ENCODE data around the gene TBC1D21. TPM values are rescaled to one million over a fixed set of nuclear protein-coding genes. Genes with fewer than 3 reads are reported as not detected.
A peak's percentile ranks its signal among the peaks of the same experiment; 100 is the strongest.

The TBC1D21 gene
- total RNA-seq, 1 donor from 2014 or later = not detected

DNA sequence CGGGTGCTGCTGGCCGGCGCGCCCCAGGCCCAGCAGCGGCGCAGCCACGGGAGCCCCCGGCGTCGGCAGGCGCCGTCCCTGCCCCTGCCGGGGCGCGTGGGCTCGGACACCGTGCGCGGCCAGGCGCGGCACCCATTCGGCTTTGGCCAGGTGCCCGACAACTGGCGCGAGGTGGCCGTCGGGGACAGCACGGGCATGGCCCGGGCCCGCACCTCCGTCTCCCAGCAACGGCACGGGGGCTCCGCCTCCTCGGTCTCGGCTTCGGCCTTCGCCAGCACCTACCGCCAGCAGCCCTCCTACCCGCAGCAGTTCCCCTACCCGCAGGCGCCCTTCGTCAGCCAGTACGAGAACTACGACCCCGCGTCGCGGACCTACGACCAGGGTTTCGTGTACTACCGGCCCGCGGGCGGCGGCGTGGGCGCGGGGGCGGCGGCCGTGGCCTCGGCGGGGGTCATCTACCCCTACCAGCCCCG is 53.7 kb downstream of the TBC1D21 start:
- Mint-ChIP-seq H3K36me3 (ENCODE audit: unreplicated experiment) (peaks cover 1% of the 10 kb centered on the region), H3K27ac (ENCODE audit: unreplicated experiment) (no peak overlapping the region), H3K4me3 (ENCODE audit: unreplicated experiment) (peak overlapping the region; percentile 78), H3K27me3 (ENCODE audit: unreplicated experiment) (no peaks in the 10 kb centered on the region), H3K4me1 (ENCODE audit: unreplicated experiment) (peaks cover 81% of the 10 kb centered on the region), H3K9me3 (ENCODE audit: unreplicated experiment) (no peaks in the 10 kb centered on the region)
- TF ChIP-seq, protein P1, sequence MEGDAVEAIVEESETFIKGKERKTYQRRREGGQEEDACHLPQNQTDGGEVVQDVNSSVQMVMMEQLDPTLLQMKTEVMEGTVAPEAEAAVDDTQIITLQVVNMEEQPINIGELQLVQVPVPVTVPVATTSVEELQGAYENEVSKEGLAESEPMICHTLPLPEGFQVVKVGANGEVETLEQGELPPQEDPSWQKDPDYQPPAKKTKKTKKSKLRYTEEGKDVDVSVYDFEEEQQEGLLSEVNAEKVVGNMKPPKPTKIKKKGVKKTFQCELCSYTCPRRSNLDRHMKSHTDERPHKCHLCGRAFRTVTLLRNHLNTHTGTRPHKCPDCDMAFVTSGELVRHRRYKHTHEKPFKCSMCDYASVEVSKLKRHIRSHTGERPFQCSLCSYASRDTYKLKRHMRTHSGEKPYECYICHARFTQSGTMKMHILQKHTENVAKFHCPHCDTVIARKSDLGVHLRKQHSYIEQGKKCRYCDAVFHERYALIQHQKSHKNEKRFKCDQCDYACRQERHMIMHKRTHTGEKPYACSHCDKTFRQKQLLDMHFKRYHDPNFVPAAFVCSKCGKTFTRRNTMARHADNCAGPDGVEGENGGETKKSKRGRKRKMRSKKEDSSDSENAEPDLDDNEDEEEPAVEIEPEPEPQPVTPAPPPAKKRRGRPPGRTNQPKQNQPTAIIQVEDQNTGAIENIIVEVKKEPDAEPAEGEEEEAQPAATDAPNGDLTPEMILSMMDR (IDR thresholded peaks at IDR 0.05) = no peak
- no peak for DNase-seq (ENCODE audit: extremely low spot score, unreplicated experiment)

DNA sequence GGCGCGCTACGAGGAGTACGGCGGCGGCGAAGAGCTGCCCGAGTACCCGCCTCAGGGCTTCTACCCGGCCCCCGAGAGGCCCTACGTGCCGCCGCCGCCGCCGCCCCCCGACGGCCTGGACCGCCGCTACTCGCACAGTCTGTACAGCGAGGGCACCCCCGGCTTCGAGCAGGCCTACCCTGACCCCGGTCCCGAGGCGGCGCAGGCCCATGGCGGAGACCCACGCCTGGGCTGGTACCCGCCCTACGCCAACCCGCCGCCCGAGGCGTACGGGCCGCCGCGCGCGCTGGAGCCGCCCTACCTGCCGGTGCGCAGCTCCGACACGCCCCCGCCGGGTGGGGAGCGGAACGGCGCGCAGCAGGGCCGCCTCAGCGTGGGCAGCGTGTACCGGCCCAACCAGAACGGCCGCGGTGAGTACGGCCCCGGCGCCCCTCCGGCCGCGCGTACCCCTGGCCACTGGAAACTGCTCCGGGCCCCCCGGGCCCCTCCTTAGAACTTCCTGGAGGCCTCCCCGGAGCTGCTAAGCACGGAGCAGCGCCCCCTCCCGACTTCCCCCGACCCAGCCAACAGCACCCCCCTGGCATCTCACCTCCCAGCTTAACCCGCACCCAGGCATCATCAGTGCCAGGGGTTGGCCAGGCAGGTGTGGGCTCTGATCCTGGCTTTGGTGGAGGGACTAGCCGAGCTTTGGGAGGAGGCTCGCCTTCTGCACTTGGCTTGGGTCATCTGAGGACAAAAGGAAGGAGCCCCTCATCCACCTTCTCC is 54.3 kb downstream of the TBC1D21 start:
- peak; percentile 89 for DNase-seq (ENCODE audit: extremely low spot score, unreplicated experiment)
- H3K27me3 Mint-ChIP-seq (ENCODE audit: unreplicated experiment) = no peaks in the 10 kb centered on the region
- H3K4me1 Mint-ChIP-seq (ENCODE audit: unreplicated experiment) = peaks cover 80% of the 10 kb centered on the region
- H3K27ac Mint-ChIP-seq (ENCODE audit: unreplicated experiment) = peak overlapping the region; percentile 85
- TF ChIP-seq, protein P1 (IDR thresholded peaks at IDR 0.05) = peak; percentile 66
- H3K9me3 Mint-ChIP-seq (ENCODE audit: unreplicated experiment) = no peaks in the 10 kb centered on the region
- H3K4me3 Mint-ChIP-seq (ENCODE audit: unreplicated experiment) = peak overlapping the region; percentile 85
- H3K36me3 Mint-ChIP-seq (ENCODE audit: unreplicated experiment) = peaks cover 5% of the 10 kb centered on the region

DNA sequence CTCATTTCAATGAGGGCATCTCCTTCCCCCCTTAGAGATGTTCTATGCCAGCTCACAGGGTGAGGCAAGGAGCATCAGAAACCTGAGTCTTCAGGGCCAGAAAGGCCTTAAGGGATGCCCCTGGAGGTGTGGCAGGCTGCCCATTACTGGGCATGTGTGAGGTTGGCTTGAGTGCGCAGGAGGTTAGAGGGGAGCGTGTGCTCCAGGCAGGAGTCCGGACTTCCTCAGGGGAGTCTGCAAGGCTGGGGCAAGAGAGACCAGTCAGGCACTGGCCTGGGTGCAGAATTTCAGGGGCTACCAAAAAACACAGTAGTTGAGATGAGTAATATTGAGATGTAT is 54.8 kb downstream of the TBC1D21 start:
- H3K4me1 Mint-ChIP-seq (ENCODE audit: unreplicated experiment) = peaks cover 79% of the 10 kb centered on the region

GRCh38 chr15:73928971-73929627 is 55.7 kb downstream of the TBC1D21 start:
- Mint-ChIP-seq H3K9me3 (ENCODE audit: unreplicated experiment) (no peaks in the 10 kb centered on the region), H3K4me1 (ENCODE audit: unreplicated experiment) (peaks cover 76% of the 10 kb centered on the region), H3K4me3 (ENCODE audit: unreplicated experiment) (peak overlapping the region; percentile 85), H3K27ac (ENCODE audit: unreplicated experiment) (peak overlapping the region; percentile 96), H3K36me3 (ENCODE audit: unreplicated experiment) (peaks cover 8% of the 10 kb centered on the region), H3K27me3 (ENCODE audit: unreplicated experiment) (no peaks in the 10 kb centered on the region)
- TF ChIP-seq, protein P1 (IDR thresholded peaks at IDR 0.05) = no peak
- DNase-seq (ENCODE audit: extremely low spot score, unreplicated experiment) = no peak

More for the DNA sequence above, 54.8 kb downstream of the TBC1D21 start:
- Mint-ChIP-seq H3K36me3 (ENCODE audit: unreplicated experiment) (peaks cover 8% of the 10 kb centered on the region), H3K27me3 (ENCODE audit: unreplicated experiment) (no peaks in the 10 kb centered on the region), H3K4me3 (ENCODE audit: unreplicated experiment) (peak overlapping the region; percentile 85), H3K9me3 (ENCODE audit: unreplicated experiment) (no peaks in the 10 kb centered on the region), H3K27ac (ENCODE audit: unreplicated experiment) (peak overlapping the region; percentile 85)
- DNase-seq (ENCODE audit: extremely low spot score, unreplicated experiment) = no peak
- TF ChIP-seq, protein P1 (IDR thresholded peaks at IDR 0.05) = no peak

DNA sequence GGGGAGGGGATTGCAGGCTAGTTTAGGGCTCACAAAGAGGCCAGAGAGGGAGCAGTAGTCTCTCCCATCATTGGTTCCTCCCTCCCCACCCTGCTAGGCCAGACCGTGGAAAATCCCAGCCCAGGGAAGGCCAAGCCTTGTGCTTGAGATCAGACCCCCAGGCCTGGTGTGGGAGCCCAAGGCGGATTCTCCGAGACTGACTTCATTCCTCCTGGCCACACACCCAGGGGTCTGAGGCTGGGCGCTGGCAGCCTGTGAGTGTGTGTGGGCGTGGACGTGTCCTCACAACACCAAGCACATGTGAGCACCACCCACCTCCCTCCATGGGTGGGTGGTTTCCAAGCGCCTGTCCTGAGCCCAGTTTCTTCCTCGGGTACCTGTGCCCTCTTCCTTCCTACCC is 57.0 kb downstream of the TBC1D21 start:
- Mint-ChIP-seq H3K27me3 (ENCODE audit: unreplicated experiment) (no peaks in the 10 kb centered on the region), H3K9me3 (ENCODE audit: unreplicated experiment) (no peaks in the 10 kb centered on the region), H3K4me3 (ENCODE audit: unreplicated experiment) (peak overlapping the region; percentile 85), H3K27ac (ENCODE audit: unreplicated experiment) (peak overlapping the region; percentile 96), H3K4me1 (ENCODE audit: unreplicated experiment) (peaks cover 76% of the 10 kb centered on the region), H3K36me3 (ENCODE audit: unreplicated experiment) (peaks cover 8% of the 10 kb centered on the region)
- TF ChIP-seq, protein P1 (IDR thresholded peaks at IDR 0.05) = no peak
- peak; percentile 92 for DNase-seq (ENCODE audit: extremely low spot score, unreplicated experiment)

Measured in osteocyte (in vitro differentiated cells).